Stimulated activated CD8-positive, alpha-beta memory T cell treated with anti-CD3 and anti-CD28 coated beads, Interleukin-12 subunit alpha, Interleukin-12 subunit beta, amount 100 ng/mL, for 1 hour (primary cell): ENCODE results near the gene KIAA1755.

Experiments
- DNase-seq: peaks from one replicate; pipeline ENCODE4 v3.0.0-alpha.2; 2020; ENCODE audit warnings: low read depth

The KIAA1755 gene, protein sequence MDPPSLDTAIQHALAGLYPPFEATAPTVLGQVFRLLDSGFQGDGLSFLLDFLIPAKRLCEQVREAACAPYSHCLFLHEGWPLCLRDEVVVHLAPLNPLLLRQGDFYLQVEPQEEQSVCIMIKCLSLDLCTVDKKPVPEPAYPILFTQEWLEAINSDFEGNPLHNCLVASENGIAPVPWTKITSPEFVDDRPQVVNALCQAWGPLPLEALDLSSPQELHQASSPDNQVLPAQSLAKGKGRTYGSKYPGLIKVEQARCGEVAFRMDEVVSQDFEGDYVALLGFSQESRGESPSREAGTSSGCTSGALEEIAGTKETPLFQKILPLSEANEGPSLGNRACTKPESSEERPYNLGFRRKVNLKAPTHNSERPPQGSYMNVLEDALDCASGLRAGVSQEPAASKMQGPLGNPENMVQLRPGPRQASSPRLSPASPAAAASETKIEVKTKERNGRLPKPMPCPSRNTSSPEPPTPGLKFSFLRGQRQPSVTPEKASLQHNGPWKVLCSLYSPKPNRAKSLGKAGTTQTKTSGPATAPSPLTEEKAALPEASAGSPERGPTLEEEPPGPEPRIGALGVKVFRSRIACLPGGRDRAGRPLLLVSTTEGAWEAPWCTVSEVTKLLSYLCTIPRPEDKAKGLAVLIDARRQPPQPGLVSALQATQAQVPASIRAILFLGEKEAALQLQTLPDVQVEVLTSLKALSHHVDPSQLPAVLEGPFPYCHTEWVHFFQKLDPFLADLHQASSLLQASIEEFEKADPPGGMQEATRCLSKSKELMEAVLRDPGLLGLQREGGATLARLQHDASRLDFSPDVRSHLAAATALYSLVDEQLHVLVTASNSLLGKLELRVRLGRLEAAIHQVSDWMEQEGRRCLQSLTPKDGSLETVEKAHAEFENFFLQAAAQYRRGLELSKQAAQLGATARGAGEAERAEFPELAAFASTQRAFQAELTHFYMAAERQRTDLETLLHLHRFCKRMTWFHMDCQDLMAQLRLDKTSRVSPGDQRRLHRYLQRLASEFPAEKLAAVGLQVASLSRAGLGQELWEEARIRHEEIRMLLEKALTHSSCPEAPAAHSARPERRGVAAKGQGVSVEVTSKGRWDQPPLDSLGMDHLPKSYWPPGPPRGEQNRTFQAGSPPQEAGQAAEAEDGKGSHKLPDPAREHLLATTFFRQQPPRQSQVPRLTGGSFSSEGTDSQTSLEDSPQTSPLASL

DNA sequence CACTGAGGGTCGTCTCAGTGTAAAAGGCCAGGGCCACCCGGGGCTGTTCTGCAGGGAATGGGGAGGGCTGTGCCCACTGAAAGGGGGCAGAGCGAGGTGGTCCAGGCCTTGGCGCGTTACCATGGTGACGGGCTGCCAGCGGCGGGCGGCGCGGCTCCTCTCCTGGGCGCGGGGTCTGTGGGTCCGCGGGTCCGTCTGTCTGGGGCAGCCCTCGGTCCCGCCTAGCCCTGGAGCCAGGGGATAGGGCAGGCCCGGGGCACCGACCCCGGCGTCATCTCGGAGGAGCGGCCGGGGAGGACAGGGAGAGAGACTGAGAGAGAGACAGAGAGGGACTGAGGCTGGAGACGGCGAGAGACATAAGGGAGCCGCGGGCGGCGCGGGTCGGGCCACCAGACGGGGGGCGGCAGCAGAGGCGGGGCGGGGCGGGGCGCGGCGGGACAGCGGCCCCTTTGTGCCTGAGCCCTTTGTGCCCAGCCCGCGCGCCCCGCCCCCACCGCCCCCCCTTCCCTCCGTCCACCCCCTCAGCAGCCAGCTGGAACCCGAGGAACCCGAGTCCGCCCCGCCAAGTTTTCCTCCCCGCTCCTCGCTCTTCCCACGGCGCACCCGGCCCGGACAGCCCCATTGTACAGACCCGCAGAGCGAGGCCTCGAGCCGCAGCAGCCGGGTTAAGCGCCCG lies at the start of gene KIAA1755:
Gene KIAA1755 (minus strand): TSS at position 358 of the 676 bp plus-strand sequence. CDS start 235 bp downstream, at position 123.
- DNase-seq, result no peak

DNA sequence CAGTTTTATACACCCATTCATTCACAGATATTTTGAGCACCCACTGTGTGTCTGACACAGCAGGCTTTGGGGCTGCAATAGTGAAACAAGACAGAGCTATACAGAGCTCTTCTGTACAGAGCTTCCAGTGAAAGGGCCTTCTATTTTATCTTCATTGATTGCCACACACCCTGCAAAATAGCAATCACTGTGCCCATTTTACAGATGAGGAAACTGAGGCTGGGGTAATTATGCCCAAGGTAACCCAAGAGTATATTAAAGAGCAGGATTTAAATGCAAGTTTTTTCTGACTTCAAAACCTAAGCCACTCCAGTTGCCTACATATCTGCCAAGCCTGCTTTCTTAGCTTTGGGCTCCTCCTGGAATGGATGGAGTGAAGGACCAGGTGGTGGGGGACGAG lies 47.9 kb upstream of the KIAA1755 start:
- no peak for DNase-seq

DNA sequence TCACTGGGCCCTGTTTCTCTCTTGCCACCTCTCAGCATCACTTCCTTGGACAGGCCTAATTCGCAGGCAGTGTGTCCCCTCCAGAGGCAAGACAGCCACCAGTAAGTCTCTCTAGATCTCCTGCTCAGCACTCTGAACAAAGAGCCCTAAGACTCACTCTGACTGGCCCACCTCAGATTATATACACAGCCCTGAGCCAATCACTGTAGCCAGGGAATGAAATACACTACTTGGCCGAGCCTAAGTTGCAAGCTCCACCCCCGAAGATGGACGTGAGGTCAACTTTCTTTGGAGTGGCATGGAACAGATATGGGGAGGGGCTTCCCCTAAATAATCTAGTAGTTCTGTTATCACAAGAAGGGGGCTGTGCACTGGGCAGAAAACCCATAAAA lies 47.5 kb upstream of the KIAA1755 start:
- no peak for DNase-seq

DNA sequence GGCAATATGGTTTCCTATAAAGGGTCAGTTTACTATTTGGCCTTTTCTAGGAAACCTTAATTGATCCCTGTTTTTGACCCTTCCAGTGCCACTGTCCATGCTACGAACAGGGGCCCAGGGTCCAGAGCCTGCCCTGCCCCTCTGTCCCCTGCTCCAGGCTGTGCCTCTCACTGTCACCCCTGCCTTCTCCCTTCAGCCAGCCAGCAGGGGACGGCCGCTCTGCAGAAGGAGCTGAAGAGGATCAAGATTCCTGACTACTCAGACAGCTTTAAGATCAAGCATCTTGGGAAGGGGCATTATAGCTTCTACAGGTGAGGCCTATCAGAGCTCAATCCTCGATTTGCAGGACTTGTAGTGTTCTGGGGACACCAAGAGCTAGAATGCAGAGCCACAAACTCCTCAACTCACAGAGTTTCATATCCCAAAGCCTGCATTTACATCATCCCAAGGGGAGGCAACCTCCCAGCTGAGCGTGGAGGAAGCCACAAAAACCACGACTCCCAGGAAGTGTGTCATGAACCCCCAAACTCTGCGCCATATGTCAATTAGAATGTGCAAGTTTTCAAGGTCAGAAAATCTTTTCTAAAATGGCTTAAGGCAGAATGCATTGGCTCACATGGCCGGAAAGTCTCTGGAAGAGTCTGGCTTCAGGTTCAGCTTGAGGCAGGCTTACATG lies 47.0 kb upstream of the KIAA1755 start:
- no peak for DNase-seq

DNA sequence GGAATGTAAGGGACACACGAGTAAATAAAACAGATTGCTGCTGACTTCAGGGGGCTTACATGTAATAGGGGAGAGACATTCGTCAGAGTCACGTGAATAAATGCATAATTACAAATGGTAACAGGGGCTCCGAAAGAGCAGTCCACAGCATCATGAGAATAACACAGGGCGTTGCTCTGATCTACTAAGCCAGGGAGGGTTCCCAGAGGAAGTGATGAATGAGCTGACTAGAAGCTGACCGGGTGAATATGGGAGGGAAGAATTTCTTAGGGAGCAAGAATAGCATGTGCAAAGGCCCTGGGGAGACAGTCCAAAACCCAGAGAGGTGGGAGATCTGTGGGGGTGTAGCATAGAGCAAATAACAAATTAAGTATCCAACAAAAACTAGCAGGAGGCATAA lies 45.8 kb upstream of the KIAA1755 start:
- no peak for DNase-seq

DNA sequence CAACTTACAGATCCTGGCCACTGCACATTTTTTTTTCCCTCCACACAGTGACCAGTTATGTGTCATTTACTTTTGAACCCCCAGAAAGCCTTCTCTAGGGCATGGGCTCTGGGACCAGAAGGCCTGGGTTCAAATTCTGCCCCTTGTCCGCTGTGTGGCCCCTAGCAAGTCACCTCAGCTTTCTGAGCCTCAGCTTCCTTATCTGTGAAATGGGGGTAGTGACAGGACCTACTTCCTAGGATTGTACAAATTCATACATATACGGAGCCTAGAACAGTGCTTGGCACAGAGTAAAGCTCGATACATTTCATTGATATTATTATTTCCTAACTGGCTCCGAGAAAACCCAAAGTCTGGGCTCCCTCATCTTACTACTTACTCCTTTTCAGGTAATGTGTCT lies 45.0 kb upstream of the KIAA1755 start:
- no peak for DNase-seq

DNA sequence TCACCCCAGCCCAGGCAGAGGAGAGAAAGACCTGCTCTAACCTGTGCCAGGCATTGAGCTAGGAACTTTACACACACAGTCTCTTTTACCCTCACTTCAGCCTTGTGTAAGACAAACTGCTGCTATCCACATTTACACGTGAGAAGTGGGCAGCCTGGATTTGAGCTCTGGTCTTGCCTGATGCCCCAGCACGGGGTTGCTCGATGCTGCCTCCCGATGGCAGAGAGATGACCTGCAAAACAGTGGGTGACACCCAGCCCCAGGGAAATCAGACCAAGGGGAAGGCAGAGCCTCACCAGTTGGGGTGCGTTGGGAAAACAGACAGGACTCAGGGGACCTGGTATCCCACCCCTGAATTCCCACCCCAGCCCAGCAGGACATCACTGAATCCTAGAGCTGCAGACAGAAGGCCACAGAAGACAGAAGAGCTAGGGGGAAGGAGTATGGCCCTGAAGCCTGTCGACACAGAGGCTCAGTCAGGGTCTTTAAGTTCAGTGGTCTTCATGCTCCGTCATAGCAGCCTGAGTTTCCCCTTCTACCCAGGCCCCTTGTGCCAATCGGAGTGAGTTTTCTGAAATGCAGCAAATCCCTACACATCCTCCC lies 44.4 kb upstream of the KIAA1755 start:
- no peak for DNase-seq

DNA sequence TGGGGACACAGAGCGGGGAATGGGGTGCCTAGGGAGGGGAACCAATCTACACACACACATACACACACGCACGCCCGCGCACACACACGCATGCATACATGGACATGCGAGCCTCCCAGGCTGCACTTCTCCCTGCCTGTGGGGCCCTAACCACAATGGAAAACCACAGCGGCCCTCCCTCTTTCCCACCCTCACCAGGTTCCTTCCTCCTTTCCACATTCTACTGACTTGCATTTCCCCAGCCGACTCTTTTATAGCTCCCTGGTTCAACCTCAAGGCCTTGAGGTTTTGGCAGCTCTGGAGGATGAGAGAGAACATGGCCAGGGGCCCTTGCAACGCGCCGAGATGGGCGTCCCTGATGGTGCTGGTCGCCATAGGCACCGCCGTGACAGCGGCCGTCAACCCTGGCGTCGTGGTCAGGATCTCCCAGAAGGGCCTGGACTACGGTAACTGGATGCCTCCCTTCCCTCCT lies 43.4 kb upstream of the KIAA1755 start, which contains the start of gene BPI:
Gene BPI (plus strand): TSS at position 249 of the 472 bp plus-strand sequence. CDS start 68 bp downstream, at position 317.
- no peak for DNase-seq

DNA sequence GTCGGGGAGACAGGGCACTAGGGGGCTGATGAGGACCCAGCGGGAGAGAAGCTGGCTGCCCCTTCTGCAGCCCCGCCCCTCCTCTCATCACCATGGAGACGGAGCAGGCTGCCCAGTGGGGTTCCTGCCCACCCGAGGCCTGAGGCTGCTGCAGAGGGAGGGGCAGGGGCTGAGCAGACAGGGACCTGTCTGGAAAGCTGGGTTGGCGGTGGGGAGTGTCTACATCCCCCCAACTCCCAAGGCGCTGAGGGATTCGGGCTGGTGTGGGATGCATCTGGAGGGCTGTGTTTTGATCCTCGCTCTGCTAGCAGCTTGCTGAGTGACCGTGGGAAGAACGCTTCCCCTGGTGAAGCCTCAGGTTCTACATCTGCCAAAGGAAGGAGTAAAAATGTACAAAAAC lies 42.3 kb upstream of the KIAA1755 start:
- no peak for DNase-seq

DNA sequence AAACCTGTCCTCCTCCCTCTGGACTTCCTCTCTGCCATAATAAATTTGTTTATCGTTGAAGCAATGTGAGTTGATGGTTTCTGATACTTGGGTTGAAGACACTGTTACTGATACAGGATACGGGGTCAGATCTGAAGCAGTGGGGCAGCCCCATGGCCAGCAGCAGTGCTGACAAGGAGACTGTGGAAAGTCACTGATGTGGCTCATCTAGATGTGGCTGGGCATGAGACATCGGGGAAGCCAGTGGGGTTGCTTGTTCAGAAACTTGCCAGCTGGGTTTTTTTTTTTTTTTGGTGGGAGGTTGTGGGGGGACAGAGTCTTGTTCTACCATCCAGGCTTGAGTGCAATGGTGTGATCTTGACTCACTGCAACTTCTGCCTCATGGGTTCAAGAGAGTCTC lies 40.8 kb upstream of the KIAA1755 start:
- DNase-seq, result no peak

DNA sequence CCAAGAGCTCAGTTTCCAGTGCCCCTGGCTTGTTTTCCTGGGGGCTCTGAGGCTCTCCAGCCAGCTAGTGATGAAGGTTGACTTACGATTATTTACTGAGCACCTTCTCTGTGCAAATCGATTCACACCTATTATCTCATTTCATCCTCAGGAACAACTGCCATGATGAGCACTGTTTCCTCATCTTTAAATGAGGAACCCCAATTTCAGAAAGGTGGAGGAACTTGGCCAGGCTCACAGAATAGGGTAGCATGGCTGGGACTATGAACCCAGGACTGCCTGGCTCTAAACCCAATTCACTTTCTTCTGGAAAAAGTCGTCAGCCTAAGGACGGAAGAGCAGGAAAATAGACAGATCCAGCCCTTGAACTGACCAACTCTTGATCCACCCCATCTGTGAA lies 39.9 kb upstream of the KIAA1755 start:
- no peak for DNase-seq

DNA sequence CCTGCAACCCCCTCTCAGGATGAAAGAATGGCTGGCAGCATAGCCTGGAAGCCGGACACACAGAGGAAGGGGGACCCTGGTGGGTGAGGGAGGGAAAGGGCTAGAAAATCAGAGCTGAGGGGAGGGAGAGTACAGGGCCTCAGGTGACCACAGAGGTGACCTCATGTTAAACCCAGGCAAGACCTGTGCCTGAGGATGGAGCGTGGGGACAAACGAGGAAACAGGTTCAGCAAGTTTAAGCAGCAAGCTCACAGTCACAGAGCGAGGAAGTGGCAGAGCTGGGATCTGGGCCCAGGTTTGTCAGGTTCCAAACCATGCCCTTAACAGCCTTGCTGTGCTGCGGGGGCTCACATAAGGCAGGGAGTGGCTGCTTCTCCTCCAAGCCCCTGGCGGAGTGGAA lies 39.4 kb upstream of the KIAA1755 start:
- DNase-seq, result no peak

DNA sequence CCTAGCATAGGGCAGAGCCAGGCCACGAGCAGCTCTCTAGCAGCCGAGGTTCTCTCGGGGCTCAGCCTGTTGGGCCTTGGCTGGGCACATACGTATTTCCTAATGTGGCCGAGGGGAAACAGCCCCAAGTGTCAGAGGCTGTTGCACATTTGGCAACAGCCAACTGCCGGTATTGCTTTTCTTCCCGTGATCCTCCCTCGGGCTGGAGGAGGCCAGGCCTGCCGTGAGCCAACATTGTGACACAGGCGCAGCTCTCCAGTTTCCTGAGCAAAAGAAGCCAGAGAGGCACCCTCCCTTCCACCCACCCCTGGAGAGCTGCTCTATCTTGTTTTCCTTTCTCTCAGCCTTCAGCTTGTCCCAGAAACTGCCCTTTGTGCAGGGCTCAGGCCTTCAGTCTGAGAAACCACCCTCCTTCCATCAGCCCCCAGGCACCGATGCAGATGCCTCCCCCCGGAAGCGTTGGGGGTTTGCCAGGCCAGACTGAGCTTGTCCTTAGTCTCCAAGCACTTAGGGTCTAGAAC lies 38.3 kb upstream of the KIAA1755 start:
- no peak for DNase-seq

DNA sequence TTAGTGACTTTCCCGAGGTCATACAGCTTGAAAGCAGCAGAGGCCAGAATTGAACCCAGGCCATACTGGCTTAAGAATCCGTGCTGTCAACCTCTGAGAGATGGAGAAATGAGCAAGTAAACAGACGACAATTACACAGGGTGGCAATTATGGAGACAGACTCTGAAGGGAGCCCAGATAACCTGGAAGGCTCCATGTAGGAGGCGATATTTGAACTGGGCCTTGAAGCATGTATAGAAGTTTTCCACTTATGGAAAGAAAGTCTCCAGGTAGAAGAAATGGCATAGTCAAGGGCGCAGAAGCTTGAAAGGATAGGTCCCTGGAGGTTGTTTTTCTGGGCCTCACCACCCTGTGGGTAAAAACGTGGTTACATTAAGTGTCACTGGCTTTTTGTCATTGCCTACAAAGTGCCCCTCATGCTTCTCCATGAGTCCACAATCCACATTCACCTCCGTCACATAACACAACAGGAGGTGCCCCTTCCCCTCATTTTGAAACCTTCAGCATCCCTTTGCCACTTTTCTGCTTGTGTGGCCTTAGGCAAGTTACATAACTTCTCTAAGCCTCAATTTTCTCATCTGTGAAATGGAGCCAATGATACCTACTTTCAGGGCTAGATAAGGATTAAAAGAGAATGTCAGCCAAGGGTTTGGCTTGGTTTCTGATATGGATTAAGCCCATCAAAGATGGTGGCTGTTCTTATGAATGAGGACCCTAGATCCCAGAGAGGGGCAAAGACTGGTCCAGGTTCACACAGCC lies 37.6 kb upstream of the KIAA1755 start:
- DNase-seq, result no peak

DNA sequence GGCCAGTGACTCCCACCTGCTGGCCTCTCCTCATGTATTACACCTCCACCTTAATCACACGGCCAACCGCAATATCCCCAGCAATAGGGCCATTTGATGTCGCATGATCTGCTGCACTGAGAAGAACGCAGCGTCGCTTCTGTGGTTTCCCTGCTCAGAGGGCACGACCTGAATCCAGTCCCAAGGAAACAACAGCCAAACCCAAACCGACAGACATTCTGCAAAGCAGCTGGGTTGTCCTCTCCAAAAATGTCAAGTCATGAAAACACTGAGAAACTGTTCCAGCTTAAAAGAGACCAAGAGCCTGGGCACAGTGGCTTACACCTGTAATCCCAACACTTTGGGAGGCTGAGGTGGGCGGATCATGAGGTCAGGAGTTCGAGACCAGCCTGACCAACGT lies 35.9 kb upstream of the KIAA1755 start:
- no peak for DNase-seq

DNA sequence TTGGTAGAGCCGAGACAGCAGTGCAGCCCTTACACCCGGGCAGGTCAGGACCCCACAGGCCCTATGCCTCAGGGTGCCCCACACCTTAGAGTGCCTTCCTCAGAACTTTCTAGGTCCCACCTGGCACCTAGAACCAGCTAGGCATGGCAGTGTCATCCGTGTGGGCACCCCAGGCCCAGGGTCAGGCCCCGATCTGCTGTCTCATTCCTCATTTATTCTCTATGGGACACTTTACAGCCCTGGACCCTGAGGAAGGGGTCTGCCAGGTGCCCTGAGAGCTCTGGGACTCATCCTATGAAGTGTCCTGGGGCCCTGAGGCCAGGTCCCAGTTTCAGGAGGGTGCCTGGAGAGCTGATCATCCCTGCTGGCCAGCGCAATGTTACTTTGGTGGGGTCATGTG lies 35.3 kb upstream of the KIAA1755 start:
- DNase-seq, result no peak

DNA sequence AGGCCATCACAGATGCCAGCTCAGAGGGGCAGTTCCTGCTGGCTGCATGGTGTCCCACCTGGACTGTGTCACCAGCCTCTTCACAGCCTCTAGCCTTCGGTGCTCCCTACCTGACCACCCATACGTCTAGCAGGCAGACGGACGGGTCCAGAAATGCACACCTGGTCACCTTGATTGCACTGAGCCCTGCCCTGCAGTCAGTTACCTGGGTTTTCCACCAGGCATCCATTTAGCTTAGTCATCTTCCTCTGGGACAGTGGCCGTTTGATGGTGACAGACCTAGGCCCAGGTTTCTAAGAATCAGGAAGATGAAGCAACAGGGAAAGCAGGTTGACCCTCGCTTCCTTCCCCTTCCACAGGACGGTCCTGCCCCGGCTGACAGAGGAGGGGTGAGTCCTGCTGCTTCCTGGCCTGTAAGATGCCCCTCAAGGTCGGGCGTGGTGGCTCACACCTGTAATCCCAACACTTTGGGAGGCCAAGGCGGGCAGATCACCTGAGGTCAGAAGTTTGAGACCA lies 33.6 kb upstream of the KIAA1755 start:
- DNase-seq, result no peak

DNA sequence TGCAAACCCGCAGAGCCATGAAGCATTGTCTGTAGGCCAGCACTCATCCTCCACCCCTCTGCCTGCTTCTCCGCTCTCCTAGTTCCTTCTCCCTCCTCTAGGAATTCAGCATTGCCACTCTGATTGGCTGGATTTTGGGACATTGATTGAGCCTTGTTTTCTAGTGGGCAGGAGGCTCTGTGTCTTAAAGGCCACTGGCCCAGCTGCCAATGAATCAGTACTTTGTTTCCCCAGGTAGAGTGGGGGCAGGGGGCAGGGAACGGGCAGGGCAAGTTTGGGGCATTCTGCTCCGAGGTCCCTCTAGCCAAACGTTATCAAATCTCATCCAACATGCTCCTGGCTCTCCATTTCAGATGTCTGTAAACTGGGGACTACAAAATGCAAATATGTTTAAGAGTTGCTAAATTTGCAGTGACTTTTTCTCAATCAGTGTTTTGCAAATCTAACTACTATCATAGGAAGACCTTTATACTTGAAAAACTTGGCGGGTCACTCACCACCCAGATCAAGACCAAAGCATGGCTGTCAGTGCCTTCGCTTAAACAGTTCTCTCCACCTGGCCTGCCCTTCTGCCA lies 33.0 kb upstream of the KIAA1755 start:
- no peak for DNase-seq

DNA sequence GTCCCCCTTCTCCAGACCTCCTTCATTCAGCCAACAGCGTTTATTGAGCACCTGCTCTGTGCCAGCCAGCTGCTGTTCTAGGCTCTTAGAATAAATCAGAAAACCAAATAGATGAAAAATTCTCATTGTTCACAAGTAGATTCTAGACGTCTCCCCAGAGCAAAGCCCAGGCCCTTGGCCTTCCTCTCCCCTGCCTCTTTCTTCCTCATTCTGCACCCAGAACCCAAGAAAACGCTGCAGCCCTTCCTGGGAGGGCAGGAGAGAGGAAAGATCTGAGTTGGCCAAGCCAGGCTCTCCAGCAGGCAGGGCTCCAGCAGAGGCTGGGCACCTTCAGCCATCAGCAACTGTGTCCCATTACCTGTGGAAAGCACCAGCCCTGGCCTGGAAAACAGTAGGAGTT lies 31.4 kb upstream of the KIAA1755 start:
- no peak for DNase-seq
